NCI-H2227 treated with DMSO at 0.1 percent for 48 hours (cell line): ENCODE results near the gene SYTL1.

ENCODE experiments used
- DNase-seq: peaks from one replicate; lab custom pipeline; 2025; lab: John Stamatoyannopoulos, UW

The SYTL1 gene

GRCh38 chr1:27341525-27342252 lies at the start of gene SYTL1:
TSS of gene SYTL1 (plus strand) at chr1:27342022. CDS start at chr1:27345335, 3,313 bp downstream.
- DNase-seq: peak; percentile 35

GRCh38 chr1:27292106-27292505 lies 49.7 kb upstream of the SYTL1 start:
- no peak for DNase-seq

- no peak for DNase-seq
Observed at GRCh38 chr1:27293915-27294314, 47.9 kb upstream of the SYTL1 start.

GRCh38 chr1:27296773-27297291 lies 45.0 kb upstream of the SYTL1 start:
- DNase-seq: peak; percentile 28

GRCh38 chr1:27297903-27298302 lies 43.9 kb upstream of the SYTL1 start:
- no peak for DNase-seq

GRCh38 chr1:27298632-27299384 lies 43.0 kb upstream of the SYTL1 start:
- DNase-seq: no peak

GRCh38 chr1:27299385-27300271 lies 42.2 kb upstream of the SYTL1 start:
- DNase-seq: peak; percentile 52

GRCh38 chr1:27300341-27301051 lies 41.3 kb upstream of the SYTL1 start:
- DNase-seq: peak; percentile 90

GRCh38 chr1:27301052-27301422 lies 40.8 kb upstream of the SYTL1 start:
- no peak for DNase-seq

- no peak for DNase-seq
Observed at GRCh38 chr1:27301582-27302199, 40.1 kb upstream of the SYTL1 start.

- DNase-seq: no peak
Observed at GRCh38 chr1:27302612-27303011, 39.2 kb upstream of the SYTL1 start.

GRCh38 chr1:27303509-27303908 lies 38.3 kb upstream of the SYTL1 start:
- DNase-seq: no peak

- no peak for DNase-seq
Observed at GRCh38 chr1:27306071-27306470, 35.8 kb upstream of the SYTL1 start.

GRCh38 chr1:27306892-27307761 lies 34.7 kb upstream of the SYTL1 start:
- DNase-seq: peak; percentile 67

GRCh38 chr1:27307874-27308598 lies 33.8 kb upstream of the SYTL1 start:
- DNase-seq: no peak

- DNase-seq: no peak
Observed at GRCh38 chr1:27314169-27314568, 27.7 kb upstream of the SYTL1 start.

- no peak for DNase-seq
Observed at GRCh38 chr1:27314737-27315136, 27.1 kb upstream of the SYTL1 start.

- no peak for DNase-seq
Observed at GRCh38 chr1:27316860-27317259, 25.0 kb upstream of the SYTL1 start.

GRCh38 chr1:27318136-27318535 lies 23.7 kb upstream of the SYTL1 start:
- DNase-seq: no peak
